CD1c-positive myeloid dendritic cell (primary cell): ENCODE data around the gene PHACTR1.

ENCODE experiments used
- DNase-seq: peaks from one replicate; pipeline ENCODE4 v3.0.0-alpha.2; 2016; ENCODE audit errors: extremely low spot score

The PHACTR1 gene

DNA sequence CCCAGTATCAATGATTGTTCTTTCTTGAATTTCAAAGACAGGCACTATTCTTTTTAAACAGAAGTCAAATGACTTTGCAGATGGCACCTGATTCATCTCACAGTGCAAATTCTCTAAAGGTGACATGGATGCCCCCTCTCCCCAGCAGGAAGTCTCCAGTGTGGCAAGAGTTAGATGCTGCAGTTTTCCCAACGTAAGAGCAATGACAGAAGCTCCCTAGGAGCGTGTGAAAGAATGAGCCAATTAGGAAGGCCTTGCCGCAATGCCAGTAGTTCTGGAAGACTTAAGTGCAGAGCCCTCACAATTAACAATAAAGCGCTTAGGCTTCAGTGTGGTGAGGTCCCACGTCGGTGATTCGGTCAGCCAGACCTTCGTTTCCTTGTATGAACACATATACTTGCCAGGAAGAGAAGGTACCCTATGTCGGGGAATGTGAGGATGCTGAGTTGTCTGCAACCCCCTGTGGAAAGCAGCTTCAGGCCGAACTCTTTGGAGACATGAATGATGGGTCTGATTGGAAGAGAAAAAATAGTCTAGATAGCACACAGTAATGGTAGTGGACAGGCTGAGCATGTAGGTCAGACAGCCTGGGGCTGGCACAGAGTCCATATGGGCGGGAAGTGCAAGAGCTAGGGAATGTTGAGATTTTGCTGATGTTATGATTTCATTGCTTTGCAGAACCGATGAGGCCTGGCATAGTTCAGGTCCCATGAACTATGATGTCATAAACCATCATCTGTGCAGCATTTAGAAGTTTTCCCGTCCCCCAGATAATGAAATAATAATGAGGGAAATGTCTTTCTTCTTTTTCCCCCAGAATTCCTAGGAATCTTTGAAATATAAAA lies 132.6 kb downstream of the PHACTR1 start:
- DNase-seq = no peak

DNA sequence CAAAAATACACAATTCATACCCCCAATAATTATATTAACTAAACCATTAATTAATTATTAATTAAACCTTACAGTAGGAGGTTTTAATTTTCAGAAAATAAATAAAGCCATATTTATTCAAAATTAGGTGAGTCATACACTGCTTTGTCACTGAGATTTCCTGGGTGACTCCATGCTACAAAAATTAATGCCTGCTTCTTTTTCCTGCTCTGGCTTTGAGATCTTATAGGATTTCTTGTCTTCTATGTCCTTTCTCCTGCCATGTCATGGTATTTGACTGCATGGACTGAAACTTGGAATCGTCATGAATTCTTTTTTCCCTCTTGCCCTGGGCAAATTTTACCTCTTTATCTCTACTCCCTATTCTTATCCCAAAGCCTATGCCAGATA lies 133.2 kb downstream of the PHACTR1 start:
- DNase-seq = no peak

DNA sequence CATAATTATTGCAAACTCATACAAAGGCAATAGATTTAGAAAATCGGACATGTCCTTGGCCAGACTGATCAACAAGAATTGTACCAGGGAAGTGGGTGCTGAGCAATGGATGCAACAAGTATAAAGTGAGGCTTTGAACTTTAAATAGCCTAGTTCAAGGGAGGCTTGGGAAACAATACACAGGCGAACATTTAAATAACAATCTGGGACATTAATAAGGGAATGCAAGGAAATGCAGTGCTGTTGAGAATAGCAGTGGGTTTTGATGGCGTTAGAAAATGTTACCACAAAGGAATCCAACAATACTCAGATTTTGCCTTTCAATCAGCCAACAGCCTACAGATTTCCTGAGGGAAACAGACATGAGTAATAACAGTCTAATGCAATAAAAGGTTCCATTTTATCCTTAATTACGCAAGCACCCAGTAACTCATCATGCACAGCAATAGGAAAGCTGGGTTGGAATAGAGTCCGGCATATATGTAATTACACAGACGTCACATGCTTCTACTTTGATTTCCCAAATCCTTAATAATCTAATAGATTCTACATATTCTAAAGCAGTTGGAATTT lies 134.6 kb downstream of the PHACTR1 start:
- no peak for DNase-seq

DNA sequence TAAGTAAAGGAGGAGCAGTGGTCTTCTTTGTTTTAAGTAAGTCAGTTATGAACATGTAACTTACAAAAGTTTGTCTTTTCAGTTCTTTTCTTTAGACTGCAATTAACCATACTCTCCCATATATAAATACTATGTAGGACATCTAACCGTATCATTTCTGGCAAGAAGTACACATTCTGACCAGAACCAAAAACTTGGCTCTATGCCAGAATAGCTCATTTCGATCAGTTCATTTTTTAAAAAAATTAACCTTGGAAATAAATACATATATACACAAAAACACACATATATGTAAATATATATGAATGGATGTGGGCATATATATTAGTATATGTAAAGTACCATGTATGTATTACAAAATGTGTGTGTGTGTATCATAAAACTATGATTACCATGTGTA lies 145.0 kb downstream of the PHACTR1 start:
- DNase-seq = no peak

DNA sequence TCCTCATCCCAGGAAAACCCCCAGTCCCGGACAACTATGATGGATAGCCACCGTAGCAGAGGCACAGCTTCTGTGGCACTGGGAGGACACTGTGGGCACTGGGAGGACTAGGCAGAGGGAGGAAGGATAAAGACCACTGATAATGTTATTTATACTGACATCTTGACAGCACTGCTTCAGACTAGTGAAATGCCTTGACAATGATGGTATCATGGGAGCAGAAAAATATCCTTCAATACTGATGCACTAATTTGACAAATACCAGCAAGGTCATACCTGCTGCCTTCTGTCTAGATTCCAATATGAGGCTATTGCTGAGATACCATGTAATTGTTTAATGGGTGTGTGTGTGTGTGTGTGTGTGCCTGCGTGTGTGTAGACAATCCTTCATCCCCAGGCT lies 148.6 kb downstream of the PHACTR1 start:
- no peak for DNase-seq

DNA sequence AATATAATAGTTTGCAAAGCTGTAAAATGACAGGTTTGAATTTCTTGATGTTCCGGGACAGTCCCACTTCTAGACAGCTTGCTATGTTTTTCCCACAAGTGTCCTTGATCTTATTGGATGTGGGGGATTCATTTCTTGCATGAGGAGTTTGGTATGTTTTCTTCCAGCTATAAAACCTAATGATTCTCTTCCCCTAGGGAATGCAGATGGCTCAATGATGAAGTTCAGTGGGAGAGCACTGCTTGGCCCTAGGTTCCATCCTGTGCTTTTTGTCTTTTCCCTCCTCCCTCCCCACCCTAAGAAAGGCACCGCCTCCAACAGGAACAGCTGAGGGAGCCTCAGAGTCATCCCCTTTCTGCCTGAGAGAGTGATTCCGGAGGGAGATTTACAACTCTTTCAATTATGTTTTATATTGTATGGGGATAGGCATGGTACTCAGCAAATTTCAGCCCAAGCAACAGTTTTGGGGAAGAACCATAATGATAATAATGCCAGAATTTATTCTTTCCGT lies 149.2 kb downstream of the PHACTR1 start:
- DNase-seq = no peak

DNA sequence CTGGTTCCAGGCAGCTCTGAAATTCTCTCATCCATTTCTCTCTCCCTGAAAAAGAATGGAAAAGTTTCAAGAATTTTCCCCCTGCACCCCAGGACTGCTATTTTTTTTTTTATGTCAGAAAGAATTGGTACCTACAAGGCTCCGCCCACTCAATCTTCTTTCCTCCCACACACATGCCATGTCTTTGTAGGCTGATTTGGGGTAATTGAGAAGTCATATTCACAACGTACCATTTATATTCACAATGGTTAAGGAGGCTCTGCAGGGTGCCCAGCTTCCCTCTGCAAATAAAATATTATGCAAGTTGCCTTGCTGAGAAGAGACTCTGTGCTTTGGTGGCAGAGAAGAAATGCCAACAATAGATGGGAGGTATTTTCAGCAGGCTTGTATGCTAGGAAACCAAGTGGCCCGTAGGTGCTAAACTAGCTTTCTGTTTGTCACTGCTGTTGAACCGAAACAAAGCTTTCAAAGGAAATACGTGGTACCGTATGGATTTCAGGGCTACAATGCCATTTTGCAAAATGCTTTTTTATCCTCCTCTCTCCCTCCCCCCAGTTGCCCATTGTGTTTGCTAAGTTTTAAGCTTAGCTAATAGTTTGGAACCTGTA lies 150.0 kb downstream of the PHACTR1 start:
- no peak for DNase-seq

DNA sequence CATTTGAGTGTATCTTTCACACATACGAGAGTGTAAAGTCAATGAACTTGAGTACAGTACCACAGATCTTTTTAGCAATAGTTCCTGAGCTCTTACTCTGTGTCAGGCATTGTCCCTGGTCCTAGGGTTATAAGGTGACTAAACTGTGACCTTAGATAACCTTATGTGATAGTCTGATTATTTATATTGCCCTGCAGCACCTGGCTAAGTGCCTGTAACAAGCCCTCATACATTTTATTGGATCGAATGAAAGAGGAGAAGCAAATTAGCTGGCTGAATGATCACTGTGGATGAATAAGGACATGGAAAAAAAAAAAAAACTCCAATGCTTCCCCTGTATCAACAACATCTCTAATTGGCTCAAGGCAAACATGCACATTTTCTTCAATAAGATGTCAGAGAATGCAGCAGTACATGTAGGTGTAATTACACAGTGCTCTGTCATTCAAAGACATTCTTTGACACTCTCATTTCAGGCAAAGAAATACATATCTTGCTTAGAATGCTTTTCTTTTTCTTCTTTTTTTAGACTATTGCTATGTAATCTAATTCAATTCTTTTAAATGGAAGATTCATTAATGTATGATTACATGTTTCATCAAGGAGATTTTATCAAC lies 153.4 kb downstream of the PHACTR1 start:
- DNase-seq = no peak

DNA sequence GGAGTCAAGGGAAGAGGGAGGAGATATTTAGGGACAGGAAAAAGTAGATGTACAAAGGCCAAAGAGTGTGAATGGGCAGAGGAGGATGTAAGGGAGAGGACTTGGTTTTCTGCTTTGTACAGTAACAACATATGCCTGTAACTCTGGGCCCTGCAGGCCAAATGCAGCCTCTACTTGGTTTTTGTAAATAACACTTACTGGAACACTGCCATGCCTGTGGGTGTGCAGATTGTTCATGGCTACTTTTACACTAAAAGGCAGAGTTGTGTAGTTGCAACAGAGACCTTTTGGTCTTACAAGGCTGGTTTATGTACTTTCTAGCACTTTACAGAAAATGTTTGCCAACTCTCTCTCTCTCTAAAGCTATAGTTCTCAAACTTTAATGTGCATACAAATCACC lies 157.1 kb downstream of the PHACTR1 start:
- no peak for DNase-seq

DNA sequence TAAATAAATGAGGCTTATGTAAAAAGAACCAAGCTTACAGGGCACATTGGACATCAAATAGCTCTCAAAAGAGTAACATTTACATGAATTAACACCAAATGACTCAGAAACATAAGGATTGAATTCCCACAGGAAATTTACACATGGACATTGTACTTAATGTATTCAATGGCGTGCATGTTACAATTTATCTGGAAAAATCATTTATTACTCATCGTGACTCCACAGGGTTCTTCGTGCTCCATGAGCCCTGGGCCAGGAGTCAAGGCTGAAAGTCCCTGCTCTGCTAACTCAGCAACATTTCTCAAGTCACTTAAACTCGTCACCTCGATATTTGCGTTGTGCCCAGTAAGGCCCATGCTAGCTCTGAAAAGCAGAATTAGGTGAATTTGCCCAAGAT lies 158.5 kb downstream of the PHACTR1 start:
- DNase-seq = no peak

DNA sequence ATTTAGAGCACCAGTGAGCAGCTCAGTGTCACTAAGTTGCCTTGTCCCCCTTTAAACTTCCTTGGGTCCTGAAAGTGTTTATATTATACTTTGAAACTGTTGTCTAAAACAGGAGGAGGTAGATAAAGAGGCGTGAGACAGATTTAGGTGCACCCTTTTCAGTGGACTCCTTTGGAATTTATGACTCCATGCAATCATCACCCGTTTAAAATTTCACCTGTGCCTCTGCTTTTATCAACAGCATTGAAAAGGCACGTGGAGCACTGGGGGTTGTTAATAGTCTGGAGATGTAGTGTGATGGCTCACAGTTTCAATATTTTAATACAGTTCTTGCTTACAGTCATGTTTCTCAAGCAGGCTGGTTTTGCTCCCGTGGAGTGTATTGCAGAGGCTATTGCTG lies 162.2 kb downstream of the PHACTR1 start:
- no peak for DNase-seq

DNA sequence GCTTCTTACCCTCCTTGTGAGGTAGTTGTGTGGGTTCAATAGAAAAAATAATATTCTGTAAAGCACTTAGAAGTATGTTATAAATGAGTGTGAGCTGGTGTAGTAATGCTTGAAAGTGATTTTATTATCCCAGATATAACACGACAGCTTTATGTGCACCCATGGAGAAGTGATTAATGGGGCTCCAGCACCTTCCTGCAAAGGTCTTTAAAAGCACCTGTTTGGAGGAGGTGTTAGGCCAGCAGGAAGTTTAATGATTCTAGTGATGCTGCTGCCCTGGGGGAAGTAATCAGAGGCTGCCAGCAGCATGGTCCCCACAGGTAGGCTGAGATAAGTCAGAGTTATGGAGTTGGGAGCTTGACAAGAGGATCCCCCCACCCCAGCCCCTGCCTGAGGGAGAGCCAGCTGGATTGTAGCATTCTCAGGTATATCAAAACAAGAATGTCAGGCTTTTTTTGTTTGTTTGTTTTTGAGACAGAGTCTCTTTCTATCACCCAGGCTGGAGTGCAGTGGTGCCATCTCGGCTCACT lies 166.3 kb downstream of the PHACTR1 start:
- DNase-seq = no peak

DNA sequence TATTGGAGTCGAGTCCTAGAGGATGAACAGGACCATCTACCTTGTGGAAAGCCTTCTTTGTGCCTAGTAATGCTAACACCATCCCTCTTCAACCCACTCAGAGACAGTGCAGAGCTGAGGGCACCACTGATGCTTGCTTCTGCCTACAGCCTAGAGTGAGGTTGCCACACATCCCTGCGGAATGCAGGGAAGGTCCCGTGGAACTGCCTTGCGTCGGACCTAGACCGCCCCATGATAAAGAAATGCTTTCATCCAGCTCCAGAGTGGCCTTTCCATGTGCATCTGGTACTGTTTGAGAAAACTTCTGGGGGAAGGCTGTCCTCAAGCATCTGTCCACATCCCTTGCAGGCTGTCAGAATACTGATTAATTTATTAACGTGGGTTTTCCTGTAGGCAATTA lies 168.4 kb downstream of the PHACTR1 start:
- no peak for DNase-seq

DNA sequence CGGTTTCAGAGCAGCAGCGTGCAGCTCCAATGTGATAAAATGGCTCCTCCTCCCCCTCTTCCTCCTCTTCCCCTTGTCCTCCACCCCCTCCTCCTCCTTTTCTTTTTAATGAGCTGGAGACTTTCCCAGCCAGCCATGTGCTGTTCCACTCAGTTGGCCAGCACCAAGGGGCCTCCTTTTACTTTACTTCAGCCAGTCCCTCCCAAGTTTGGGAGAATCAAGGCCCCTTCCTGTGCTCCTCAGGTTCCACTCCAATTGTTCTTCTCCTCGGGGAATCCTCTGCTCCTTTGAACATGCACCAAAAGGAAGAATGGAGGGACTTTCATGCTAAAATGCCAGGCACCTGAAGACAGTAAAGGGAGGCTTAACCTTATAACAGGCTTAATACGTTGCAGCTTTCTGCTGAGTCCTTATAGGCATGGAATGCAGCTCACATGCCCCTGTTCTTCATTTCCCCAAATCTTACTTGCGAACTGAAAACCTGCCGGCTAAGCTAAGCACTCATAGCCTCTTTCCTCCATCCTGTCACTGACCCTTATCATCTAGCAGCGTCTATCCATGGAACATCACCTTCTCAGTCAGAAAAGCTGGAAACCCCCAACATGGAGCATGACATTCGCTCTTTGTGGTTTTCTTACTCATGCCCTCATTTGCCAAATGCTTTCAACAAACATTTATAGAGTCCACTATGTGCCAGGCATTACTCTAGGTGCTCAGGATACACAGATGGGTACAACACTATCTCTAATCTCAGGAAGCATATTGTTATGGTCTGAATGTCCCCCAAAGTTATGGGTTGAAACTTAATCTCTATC lies 170.6 kb downstream of the PHACTR1 start:
- DNase-seq = no peak

DNA sequence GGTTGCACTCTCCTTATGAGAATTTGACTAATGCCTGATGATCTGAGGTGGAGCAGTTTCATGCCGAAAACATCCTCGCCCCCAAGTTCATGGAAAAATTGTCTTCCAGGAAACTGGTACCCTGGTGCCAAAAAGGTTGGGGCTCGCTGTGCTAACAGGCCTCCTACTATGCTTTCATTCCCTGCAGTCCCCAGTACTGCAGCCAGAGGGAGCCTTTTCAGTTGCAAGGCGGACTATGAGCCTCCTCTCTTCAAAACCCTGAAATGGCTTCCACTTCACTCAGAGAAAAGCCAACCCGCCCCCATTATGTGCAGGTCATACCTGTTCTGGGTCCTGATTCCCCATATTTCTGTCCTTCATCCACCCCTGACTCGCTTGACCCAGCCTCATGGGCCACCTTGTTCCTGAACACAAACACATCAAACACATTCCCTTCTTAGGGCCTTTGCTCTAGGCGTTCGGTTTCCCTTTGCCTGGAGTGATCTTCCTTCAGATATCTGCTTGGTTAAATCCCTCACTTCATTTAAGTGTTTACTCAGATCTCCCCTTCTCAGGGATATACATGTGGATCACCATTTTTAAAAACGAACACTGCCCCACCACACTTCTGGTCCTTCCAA lies 173.7 kb downstream of the PHACTR1 start:
- DNase-seq = no peak

DNA sequence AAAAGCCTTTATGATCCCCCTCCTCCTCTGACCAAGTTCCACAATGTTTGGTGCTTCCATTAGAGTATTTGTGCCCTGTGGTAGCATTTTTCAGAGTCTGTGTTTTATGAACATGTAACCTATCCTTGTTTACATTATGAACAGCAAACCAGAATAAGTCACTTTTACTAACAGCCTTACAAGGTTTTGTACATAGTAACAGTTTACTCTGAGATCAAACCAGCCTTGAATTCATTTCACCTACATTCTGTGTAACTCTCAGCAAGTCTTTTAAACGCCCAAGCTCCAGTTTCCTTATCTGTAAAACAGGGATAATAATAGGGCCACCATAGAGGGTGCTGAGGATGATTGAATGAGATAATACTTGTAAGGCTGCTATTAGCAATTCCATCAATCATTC lies 175.0 kb downstream of the PHACTR1 start:
- no peak for DNase-seq

DNA sequence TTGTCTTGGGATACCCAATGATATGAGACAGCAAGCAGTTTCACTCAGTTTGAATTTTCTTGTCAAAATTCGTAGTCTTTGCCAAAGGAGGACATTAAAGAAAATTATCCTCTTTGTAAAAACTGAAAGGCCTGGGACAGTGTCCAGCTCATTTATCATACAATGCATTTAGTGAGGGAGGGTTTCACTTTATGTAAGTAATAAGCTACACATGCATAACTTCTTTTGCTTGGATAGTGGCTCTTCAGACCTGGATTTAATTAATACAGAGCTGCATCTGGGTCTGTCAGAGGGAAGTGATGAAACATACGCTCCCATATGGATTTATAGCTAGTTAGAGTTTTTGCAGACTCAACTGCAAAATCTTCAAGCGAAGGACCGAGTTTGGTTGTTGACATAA lies 175.6 kb downstream of the PHACTR1 start:
- DNase-seq = no peak

DNA sequence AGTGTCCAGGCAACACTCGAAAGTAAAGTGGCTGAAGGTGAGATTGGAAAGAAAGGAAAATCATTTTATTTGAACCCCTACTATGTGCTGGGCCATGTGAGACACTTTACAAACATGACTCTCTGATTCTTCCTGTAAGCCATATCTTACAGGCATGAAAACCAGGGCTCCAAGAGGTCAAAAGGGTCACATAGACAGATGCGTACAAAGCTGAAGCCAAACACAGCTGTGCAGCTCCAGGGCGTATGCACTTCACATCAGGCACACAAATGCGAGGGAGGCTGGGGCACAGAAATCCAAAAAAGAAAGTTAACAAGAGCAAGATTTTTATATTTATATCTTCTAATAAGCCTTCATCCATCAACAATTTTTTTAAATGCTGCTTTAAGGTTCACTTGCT lies 176.5 kb downstream of the PHACTR1 start:
- DNase-seq = no peak

DNA sequence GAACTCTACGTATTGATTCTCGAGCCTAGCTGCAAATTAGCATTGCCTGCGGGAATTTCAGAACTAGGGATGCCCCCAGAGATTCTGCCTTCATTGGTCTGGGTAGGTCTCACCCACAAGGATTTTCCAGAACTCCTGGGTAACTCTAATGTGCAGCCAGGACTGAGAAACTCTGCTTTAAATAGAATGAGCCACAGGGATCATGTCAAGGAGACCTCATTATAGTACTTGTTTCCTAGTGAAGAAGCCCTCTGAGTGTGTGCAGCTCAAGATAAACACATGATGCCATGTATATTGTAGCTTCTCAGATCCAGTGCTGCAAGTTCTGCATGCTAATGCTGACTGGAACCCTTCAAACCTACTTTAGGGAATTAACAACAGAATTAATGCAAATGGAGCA lies 179.2 kb downstream of the PHACTR1 start:
- no peak for DNase-seq

DNA sequence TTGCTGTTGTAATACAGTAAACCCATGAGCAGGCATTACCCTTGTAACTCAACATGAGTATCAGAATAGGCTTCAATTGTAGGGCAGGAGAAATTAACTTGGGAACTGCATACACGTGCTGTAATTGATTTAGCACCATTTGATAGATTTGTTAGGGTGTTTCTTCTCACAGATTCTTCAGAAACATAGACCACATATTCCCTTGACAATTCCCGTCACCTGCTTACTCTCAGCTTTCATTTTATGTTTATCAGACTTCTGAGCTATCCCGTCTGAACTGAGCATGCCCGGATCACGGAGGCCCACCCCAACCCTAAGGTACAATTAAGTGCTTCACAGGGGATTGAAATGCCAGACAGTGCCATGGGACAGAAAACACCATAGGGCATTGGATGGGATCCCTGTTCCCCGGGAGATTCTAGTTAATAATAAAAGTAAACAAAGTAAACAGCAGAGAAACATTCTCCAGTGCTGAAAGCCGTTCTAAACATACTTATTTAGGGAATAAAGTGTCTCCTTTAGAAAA lies 179.7 kb downstream of the PHACTR1 start:
- DNase-seq = no peak

DNA sequence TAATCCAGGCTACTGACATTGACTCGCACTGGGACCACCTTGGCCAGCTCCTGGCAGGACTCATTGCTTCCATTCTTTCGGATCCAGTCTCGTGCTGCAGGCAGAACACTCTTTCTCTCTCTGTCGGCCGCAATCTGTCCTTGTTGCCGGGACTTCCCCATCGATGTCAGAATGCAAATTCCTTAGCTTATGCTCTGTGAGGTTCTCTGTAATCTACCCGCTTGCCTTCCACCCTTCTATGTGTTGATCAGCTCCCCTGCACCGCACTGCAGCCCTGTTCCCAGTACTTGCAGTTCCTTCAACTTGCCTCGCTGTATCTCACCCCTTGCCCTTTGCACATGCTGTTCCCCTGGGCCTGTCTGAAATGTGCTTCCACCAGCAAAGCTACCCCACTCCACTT lies 182.0 kb downstream of the PHACTR1 start:
- no peak for DNase-seq
